Naive thymus-derived CD4-positive, alpha-beta T cell (primary cell): ENCODE data around the gene SF3B3. TPM values are rescaled to one million over a fixed set of nuclear protein-coding genes. Genes with fewer than 3 reads are reported as not detected.
"Not testable (repeated sequence)": the region's sequence is repeated elsewhere in the genome, so short reads cannot be mapped to it uniquely, and the experiment has no call there.

Source experiments
- ATAC-seq: fragments of 150-1000 bp; cut with Tn5 transposase; 2 replicates; pipeline ENCODE4 v1.10.0; 2021; ENCODE audit warnings: mild to moderate bottlenecking, moderate library complexity
- CTCF ChIA-PET: fragments of 350-600 bp; sonication (Branson Sonifier 250); formaldehyde crosslinking; loops from one replicate; lab custom pipeline; 2021; ENCODE audit warnings: antibody characterized with exemption; lab: Charles Lee
- POLR2A ChIA-PET: fragments of 350-600 bp; sonication (Branson Sonifier 250); formaldehyde crosslinking; loops from one replicate; lab custom pipeline; 2021; ENCODE audit warnings: antibody characterized with exemption, inconsistent platforms; lab: Charles Lee
- DNase-seq, 9 donors: peaks; one replicate each; pipeline versions ENCODE4 v3.0.0 to v3.0.0-alpha.2; 2020 to 2022; ENCODE audit warnings: mixed read lengths in 1 of 9
- H3K27ac ChIP-seq: one replicate; pipeline ENCODE4 v1.7.0; 2013; ENCODE audit warnings: mild to moderate bottlenecking, low read depth, low read length, moderate library complexity
- H3K27me3 ChIP-seq, 2 donors: one replicate each; pipeline ENCODE4 v1.7.0; 2013; ENCODE audit warnings: low read length in 2 of 2, mild to moderate bottlenecking in 2 of 2, moderate library complexity in 2 of 2; ENCODE audit not compliant: control insufficient read depth in 2 of 2, insufficient read depth in 2 of 2
- H3K36me3 ChIP-seq, 3 experiments: 1 replicate in 2 of 3; 2 replicates in 1 of 3; pipeline ENCODE4 v1.7.0; 2013; ENCODE audit warnings: low read length in 3 of 3, mild to moderate bottlenecking in 3 of 3, moderate library complexity in 1 of 3; ENCODE audit not compliant: insufficient read depth in 3 of 3, control insufficient read depth in 2 of 3
- H3K4me1 ChIP-seq, 2 donors: one replicate each; pipeline ENCODE4 v1.7.0; 2013; ENCODE audit warnings: low read length in 2 of 2, mild to moderate bottlenecking in 2 of 2, moderate library complexity in 1 of 2; ENCODE audit not compliant: control insufficient read depth in 2 of 2, insufficient read depth in 2 of 2
- H3K4me3 ChIP-seq: 2 replicates; pipeline ENCODE4 v1.7.0; 2013; ENCODE audit warnings: mild to moderate bottlenecking, low read length
- H3K9me3 ChIP-seq, 3 experiments: 1 replicate in 2 of 3; 2 replicates in 1 of 3; pipeline ENCODE4 v1.7.0; 2013; ENCODE audit warnings: low read length in 3 of 3; ENCODE audit not compliant: control insufficient read depth in 2 of 3
- H3K27ac Mint-ChIP-seq, 9 donors: one replicate each; pipeline ENCODE4 v1.8.0; 2020 to 2022; ENCODE audit warnings: mixed read lengths in 9 of 9, mild to moderate bottlenecking in 8 of 9, moderate library complexity in 5 of 9, inconsistent platforms in 2 of 9
- H3K27me3 Mint-ChIP-seq, 5 donors: one replicate each; pipeline ENCODE4 v1.8.0; 2021 to 2022; ENCODE audit warnings: mixed read lengths in 5 of 5, mild to moderate bottlenecking in 1 of 5
- H3K36me3 Mint-ChIP-seq, 5 donors: one replicate each; pipeline ENCODE4 v1.8.0; 2020 to 2022; ENCODE audit warnings: mixed read lengths in 5 of 5, mild to moderate bottlenecking in 3 of 5, inconsistent platforms in 1 of 5
- H3K4me1 Mint-ChIP-seq, 7 donors: one replicate each; pipeline ENCODE4 v1.8.0; 2020 to 2022; ENCODE audit warnings: mixed read lengths in 7 of 7, mild to moderate bottlenecking in 3 of 7, inconsistent platforms in 1 of 7
- H3K4me3 Mint-ChIP-seq, 10 donors: one replicate each; pipeline ENCODE4 v1.8.0; 2020 to 2022; ENCODE audit warnings: mild to moderate bottlenecking in 10 of 10, mixed read lengths in 10 of 10, moderate library complexity in 6 of 10, inconsistent platforms in 2 of 10
- H3K9me3 Mint-ChIP-seq, 11 donors: one replicate each; pipeline ENCODE4 v1.8.0; 2020 to 2022; ENCODE audit warnings: mixed read lengths in 11 of 11, mild to moderate bottlenecking in 4 of 11, inconsistent platforms in 1 of 11, moderate library complexity in 1 of 11
- intact Hi-C, 2 donors: fragments of 100-400 bp; cut with micrococcal nuclease; formaldehyde crosslinking; loops; one replicate each; pipeline ENCODE4 v1.15.1; 2023
- polyA plus RNA-seq, 2 donors: library from polyadenylated mRNA; unstranded; fragments of 300-500 nt; fragmentation: Illumina TruSeq; gene quantifications; one replicate each; pipeline ENCODE4 v1.2.3, GENCODE V29; 2021
- total RNA-seq, 6 experiments: library from RNA in 5 of 6; stranded (reverse) in 5 of 6; gene quantifications; 1 replicate in 5 of 6; 2 replicates in 1 of 6; pipeline ENCODE4 v1.2.3 and lab custom pipeline; 2021 to 2026

SF3B3 gene
- total and polyA plus RNA-seq, 7 experiments from 2014 or later: 69.0 to 415 (median 195) TPM

GRCh38 chr16:70589416-70589815 is 65.8 kb downstream of the SF3B3 start:
- H3K27ac ChIP-seq, H3K9me3 ChIP-seq, CTCF ChIA-PET, ATAC-seq, H3K27me3 Mint-ChIP-seq, H3K36me3 ChIP-seq, H3K4me1 Mint-ChIP-seq, H3K4me3 Mint-ChIP-seq, H3K9me3 Mint-ChIP-seq, H3K27me3 ChIP-seq, DNase-seq, H3K36me3 Mint-ChIP-seq, H3K4me1 ChIP-seq, H3K27ac Mint-ChIP-seq, H3K4me3 ChIP-seq, POLR2A ChIA-PET, intact Hi-C loops: not testable (repeated sequence)

- Mint-ChIP-seq H3K4me3 (no peak overlapping the region), H3K4me1 (peaks cover 0 to 2% (median 0%) of the 10 kb centered on the region in 7 donors), H3K27ac (no peak overlapping the region), H3K36me3 (no peaks in the 10 kb centered on the region), H3K9me3 (peaks cover 0 to 2% (median 0%) of the 10 kb centered on the region in 11 donors), H3K27me3 (peaks cover 0 to 6% (median 0%) of the 10 kb centered on the region in 5 donors)
- H3K4me1 ChIP-seq: no peaks in the 10 kb centered on the region
- POLR2A ChIA-PET: no interaction called here
- H3K36me3 ChIP-seq: no peaks in the 10 kb centered on the region
- DNase-seq (no peak), ATAC-seq (no peak)
- CTCF ChIA-PET: no interaction called here
- intact Hi-C loops: no loop called here
- no peaks in the 10 kb centered on the region for H3K9me3 ChIP-seq
- H3K4me3 ChIP-seq: no peak overlapping the region
- no peak overlapping the region for H3K27ac ChIP-seq
- no peaks in the 10 kb centered on the region for H3K27me3 ChIP-seq
Measured at GRCh38 chr16:70589998-70590471, 66.4 kb downstream of the SF3B3 start.

GRCh38 chr16:70590722-70591415 is 67.3 kb downstream of the SF3B3 start:
- H3K4me3 Mint-ChIP-seq: no peak overlapping the region
- CTCF ChIA-PET: no interaction called here

GRCh38 chr16:70591615-70592014 is 68.0 kb downstream of the SF3B3 start:
- Histone ChIP-seq H3K9me3 (no peaks in the 10 kb centered on the region), H3K4me1 (no peaks in the 10 kb centered on the region), H3K27ac (no peak overlapping the region), H3K27me3 (no peaks in the 10 kb centered on the region), H3K36me3 (no peaks in the 10 kb centered on the region), H3K4me3 (no peak overlapping the region)
- H3K9me3 Mint-ChIP-seq: peaks cover 0 to 2% (median 0%) of the 10 kb centered on the region in 11 donors
- ChIA-PET POLR2A (interaction anchor here (0.8 kb wide), 1 partner anchor 33 kb away, joined by 3 read pairs; no protein-coding TSS in a partner anchor), CTCF (interaction anchor here (0.7 kb wide), 1 partner anchor 13 kb away, joined by 5 read pairs; no protein-coding TSS in a partner anchor)
- H3K27ac Mint-ChIP-seq: peak overlapping the region in 1 of 9 donors; percentile 59
- intact Hi-C loops: no loop called here
- H3K36me3 Mint-ChIP-seq: no peaks in the 10 kb centered on the region
- H3K4me1 Mint-ChIP-seq: peaks cover 0 to 2% (median 0%) of the 10 kb centered on the region in 7 donors
- no peak for ATAC-seq
- no peak for DNase-seq
- peaks cover 0 to 6% (median 0%) of the 10 kb centered on the region in 5 donors for H3K27me3 Mint-ChIP-seq
- H3K4me3 Mint-ChIP-seq: no peak overlapping the region

More at GRCh38 chr16:70590722-70591415, 67.3 kb downstream of the SF3B3 start:
- POLR2A ChIA-PET: no interaction called here
- Mint-ChIP-seq H3K27me3 (peaks cover 0 to 6% (median 0%) of the 10 kb centered on the region in 5 donors), H3K4me1 (peaks cover 0 to 2% (median 0%) of the 10 kb centered on the region in 7 donors), H3K36me3 (no peaks in the 10 kb centered on the region), H3K9me3 (peaks cover 0 to 2% (median 0%) of the 10 kb centered on the region in 11 donors), H3K27ac (peak overlapping the region in 1 of 9 donors; percentile 64)
- Histone ChIP-seq H3K4me3 (no peak overlapping the region), H3K27me3 (no peaks in the 10 kb centered on the region), H3K27ac (no peak overlapping the region), H3K36me3 (no peaks in the 10 kb centered on the region), H3K4me1 (no peaks in the 10 kb centered on the region), H3K9me3 (no peaks in the 10 kb centered on the region)
- DNase-seq (no peak), ATAC-seq (no peak)
- intact Hi-C loops: no loop called here

GRCh38 chr16:70592106-70592571 is 68.5 kb downstream of the SF3B3 start:
- intact Hi-C loops: no loop called here

GRCh38 chr16:70593544-70593943 is 69.9 kb downstream of the SF3B3 start:
- POLR2A ChIA-PET: no interaction called here
- Histone ChIP-seq H3K27ac (no peak overlapping the region), H3K4me3 (no peak overlapping the region), H3K4me1 (no peaks in the 10 kb centered on the region), H3K36me3 (no peaks in the 10 kb centered on the region), H3K9me3 (no peaks in the 10 kb centered on the region), H3K27me3 (no peaks in the 10 kb centered on the region)
- peaks cover 0 to 2% (median 0%) of the 10 kb centered on the region in 7 donors for H3K4me1 Mint-ChIP-seq
- H3K4me3 Mint-ChIP-seq: no peak overlapping the region
- intact Hi-C loops: no loop called here
- H3K27ac Mint-ChIP-seq: no peak overlapping the region
- H3K9me3 Mint-ChIP-seq: no peaks in the 10 kb centered on the region
- CTCF ChIA-PET: interaction anchor here (1.1 kb wide), 1 partner anchor 9 kb away, joined by 3 read pairs; no protein-coding TSS in a partner anchor
- no peak for DNase-seq
- H3K27me3 Mint-ChIP-seq: peaks cover 0 to 6% (median 0%) of the 10 kb centered on the region in 5 donors
- no peak for ATAC-seq
- H3K36me3 Mint-ChIP-seq: no peaks in the 10 kb centered on the region

More at GRCh38 chr16:70592106-70592571, 68.5 kb downstream of the SF3B3 start:
- Mint-ChIP-seq H3K36me3 (no peaks in the 10 kb centered on the region), H3K27ac (no peak overlapping the region), H3K9me3 (peaks cover 0 to 2% (median 0%) of the 10 kb centered on the region in 11 donors), H3K27me3 (peaks cover 0 to 6% (median 0%) of the 10 kb centered on the region in 5 donors), H3K4me3 (no peak overlapping the region), H3K4me1 (peaks cover 0 to 2% (median 0%) of the 10 kb centered on the region in 7 donors)
- H3K27me3 ChIP-seq: no peaks in the 10 kb centered on the region
- ATAC-seq (no peak), DNase-seq (no peak)
- H3K4me3 ChIP-seq: no peak overlapping the region
- ChIA-PET CTCF (interaction anchor here (0.7 kb wide), 1 partner anchor 13 kb away, joined by 5 read pairs; no protein-coding TSS in a partner anchor), POLR2A (interaction anchor here (0.8 kb wide), 1 partner anchor 34 kb away, joined by 3 read pairs; no protein-coding TSS in a partner anchor)
- no peaks in the 10 kb centered on the region for H3K9me3 ChIP-seq
- H3K4me1 ChIP-seq: no peaks in the 10 kb centered on the region
- no peaks in the 10 kb centered on the region for H3K36me3 ChIP-seq
- H3K27ac ChIP-seq: no peak overlapping the region
